Activated T-helper 1 cell treated with anti-CD3 and anti-CD28 coated beads, Interleukin-12 subunit alpha, Interleukin-12 subunit beta, Interleukin-2, Interleukin-4 antibody, amounts not matched to agents 30 ng/mL and 10 ng/mL and 1 ng/mL, durations not matched to agents 14 hours and 24 hours and 36 hours (primary cell): Measurements from ENCODE around the gene LCN12. TPM values are rescaled to one million over a fixed set of nuclear protein-coding genes. Genes with fewer than 3 reads are reported as not detected.

Experiments
- DNase-seq: peaks from one replicate; pipeline ENCODE4 v3.0.0; 2021; ENCODE audit warnings: low spot score
- H3K27ac Mint-ChIP-seq: one replicate; pipeline ENCODE4 v1.8.0; 2021; ENCODE audit warnings: mild to moderate bottlenecking, mixed read lengths
- H3K27me3 Mint-ChIP-seq: one replicate; pipeline ENCODE4 v1.8.0; 2022; ENCODE audit warnings: mild to moderate bottlenecking, moderate library complexity, mixed read lengths; ENCODE audit not compliant: insufficient read depth
- H3K36me3 Mint-ChIP-seq: one replicate; pipeline ENCODE4 v1.8.0; 2021; ENCODE audit warnings: low read depth, mixed read lengths
- H3K4me1 Mint-ChIP-seq: one replicate; pipeline ENCODE4 v1.8.0; 2021; ENCODE audit warnings: low read depth, mixed read lengths
- H3K4me3 Mint-ChIP-seq: one replicate; pipeline ENCODE4 v1.8.0; 2021; ENCODE audit warnings: mild to moderate bottlenecking, moderate library complexity, mixed read lengths
- H3K9me3 Mint-ChIP-seq: one replicate; pipeline ENCODE4 v1.8.0; 2021; ENCODE audit warnings: mixed read lengths
- intact Hi-C: fragments of 100-400 bp; cut with micrococcal nuclease; formaldehyde crosslinking; loops from one replicate; pipeline ENCODE4 v1.15.1; 2024
- total RNA-seq: library from RNA; stranded (reverse); gene quantifications from 2 replicates; pipeline ENCODE4 v1.2.3, GENCODE V29; 2022

The LCN12 gene
- total RNA-seq, 1 donor from 2014 or later, result 1.9 TPM

DNA sequence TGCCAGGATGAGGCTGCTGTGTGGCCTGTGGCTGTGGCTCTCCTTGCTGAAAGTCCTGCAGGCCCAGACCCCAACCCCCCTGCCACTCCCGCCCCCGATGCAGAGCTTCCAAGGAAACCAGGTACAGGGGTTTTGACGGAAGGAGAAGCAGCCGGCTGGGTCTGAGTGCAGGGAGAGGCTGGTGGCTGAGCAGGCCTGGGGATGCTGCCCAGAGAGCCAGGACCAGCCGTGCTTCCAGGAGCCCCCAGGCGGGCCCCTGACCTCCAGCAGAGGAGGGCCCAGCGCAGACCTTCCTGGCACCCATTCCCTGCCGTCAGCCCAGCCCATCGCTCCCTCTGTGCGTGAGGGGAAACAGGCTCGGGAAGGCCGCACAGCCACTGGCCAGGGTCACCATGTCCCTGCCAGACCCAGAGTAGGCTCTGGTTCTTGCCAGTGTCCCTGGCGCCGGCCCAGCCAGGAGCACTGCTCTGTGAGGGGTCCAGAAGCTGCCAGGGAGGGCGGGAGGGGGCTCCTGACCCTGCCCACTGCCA is 313 bp downstream of the LCN12 start:
- H3K4me1 Mint-ChIP-seq, result no peaks in the 10 kb centered on the region
- intact Hi-C loops, result no loop called here
- no peaks in the 10 kb centered on the region for H3K36me3 Mint-ChIP-seq
- peaks cover 9% of the 10 kb centered on the region for H3K9me3 Mint-ChIP-seq
- no peak overlapping the region for H3K4me3 Mint-ChIP-seq
- H3K27me3 Mint-ChIP-seq, result no peaks in the 10 kb centered on the region
- DNase-seq, result no peak
- no peak overlapping the region for H3K27ac Mint-ChIP-seq

DNA sequence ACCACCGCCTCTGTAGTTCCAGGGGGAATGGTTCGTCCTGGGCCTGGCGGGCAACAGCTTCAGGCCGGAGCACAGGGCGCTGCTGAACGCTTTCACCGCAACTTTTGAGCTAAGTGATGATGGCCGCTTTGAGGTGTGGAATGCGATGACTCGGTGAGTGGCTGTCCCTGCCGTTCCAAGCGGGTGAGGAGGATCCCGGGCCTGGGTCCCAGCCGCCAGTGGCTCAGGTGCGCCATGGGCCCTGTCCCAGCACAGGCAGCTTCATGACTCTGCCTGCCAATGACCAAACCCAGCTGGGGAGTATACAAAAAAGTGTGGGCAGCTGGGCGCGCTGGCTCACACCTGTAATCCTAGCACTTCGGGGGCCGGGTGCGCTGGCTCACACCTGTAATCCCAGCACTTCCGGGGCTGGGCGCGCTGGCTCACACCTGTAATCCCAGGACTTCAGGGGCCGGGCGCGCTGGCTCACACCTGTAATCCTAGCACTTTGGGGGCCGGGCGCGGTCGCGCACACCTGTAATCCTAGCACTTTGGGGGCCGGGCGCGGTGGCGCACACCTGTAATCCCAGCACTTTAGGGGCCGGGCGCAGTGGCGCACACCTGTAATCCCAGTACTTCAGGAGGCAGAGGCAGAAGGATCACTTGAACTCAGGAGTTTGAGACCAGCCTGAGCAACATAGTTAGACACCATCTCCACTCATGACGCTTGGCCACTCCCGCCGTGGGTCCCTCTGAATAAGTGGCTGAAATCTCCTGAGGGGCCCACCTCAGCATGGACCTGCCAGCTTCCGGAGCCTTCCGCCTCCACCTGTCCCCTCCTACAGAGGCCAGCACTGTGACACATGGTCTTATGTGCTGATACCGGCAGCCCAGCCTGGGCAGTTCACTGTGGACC is 1.1 kb downstream of the LCN12 start:
- Mint-ChIP-seq H3K27me3 (no peaks in the 10 kb centered on the region), H3K4me3 (no peak overlapping the region), H3K27ac (no peak overlapping the region), H3K4me1 (no peaks in the 10 kb centered on the region), H3K36me3 (no peaks in the 10 kb centered on the region), H3K9me3 (peaks cover 9% of the 10 kb centered on the region)
- DNase-seq, result no peak
- intact Hi-C loops, result no loop called here

DNA sequence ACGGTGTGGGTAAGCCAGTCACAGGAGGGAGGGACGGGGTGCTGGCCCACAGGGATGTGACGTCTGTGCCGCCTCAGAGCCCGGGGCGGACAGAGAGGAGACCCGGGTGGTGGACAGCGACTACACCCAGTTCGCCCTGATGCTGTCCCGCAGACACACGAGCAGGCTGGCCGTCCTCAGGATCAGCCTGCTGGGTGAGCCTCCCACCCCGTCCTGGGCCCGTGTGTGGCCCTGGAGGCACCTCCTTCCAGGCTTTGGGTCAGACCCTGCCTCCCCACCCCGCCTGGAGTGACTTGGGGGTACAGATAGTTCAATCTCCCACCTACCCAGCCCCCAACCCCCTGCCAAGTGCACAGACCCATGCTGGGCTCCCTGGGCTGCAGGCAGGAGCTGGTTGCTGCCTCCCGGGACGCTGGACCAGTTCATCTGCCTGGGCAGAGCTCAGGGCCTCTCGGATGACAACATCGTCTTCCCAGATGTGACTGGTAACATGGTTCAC is 1.7 kb downstream of the LCN12 start:
- H3K36me3 Mint-ChIP-seq, result no peaks in the 10 kb centered on the region
- no peaks in the 10 kb centered on the region for H3K4me1 Mint-ChIP-seq
- H3K27me3 Mint-ChIP-seq, result no peaks in the 10 kb centered on the region
- H3K9me3 Mint-ChIP-seq, result peaks cover 9% of the 10 kb centered on the region
- intact Hi-C loops, result no loop called here
- H3K27ac Mint-ChIP-seq, result no peak overlapping the region
- no peak overlapping the region for H3K4me3 Mint-ChIP-seq
- DNase-seq, result no peak

DNA sequence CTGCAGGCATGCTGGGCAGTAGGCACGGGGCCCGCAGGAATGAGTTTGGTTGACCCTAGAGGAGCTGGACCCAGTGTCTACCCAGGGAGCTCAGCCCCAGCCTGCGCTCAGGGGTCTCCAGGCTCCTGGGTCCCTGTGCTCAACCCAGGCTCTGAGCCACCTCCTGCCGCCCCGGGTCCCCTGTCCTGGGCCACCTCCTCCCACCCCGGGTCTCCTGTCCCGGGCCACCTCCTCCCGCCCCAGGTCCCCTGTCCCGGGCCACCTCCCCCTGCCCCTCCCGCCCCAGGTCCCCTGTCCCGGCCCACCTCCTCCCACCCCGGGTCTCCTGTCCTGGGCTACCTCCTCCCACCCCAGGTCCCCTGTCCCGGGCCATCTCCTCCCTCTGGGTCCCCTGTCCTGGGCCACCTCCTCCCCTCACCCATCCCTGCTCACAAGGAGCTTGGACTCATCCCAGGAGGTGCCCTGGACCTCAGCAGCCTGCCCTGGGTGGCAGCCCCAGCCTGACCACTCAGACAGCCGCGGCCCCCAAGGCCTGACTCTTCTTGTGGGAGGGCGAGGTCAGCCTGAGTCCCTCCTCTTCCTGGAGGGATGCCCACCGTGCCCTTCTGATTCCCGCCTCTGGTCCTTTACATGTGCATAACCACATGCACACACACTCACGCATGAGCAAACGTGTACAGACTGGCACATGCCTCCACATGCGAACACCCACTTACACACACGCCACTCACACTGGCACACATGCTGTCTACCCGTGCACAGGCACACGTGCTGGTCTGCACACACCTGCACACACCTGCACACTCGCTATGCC is 2.4 kb downstream of the LCN12 start:
- no peak overlapping the region for H3K4me3 Mint-ChIP-seq
- no peak overlapping the region for H3K27ac Mint-ChIP-seq
- intact Hi-C loops, result no loop called here

DNA sequence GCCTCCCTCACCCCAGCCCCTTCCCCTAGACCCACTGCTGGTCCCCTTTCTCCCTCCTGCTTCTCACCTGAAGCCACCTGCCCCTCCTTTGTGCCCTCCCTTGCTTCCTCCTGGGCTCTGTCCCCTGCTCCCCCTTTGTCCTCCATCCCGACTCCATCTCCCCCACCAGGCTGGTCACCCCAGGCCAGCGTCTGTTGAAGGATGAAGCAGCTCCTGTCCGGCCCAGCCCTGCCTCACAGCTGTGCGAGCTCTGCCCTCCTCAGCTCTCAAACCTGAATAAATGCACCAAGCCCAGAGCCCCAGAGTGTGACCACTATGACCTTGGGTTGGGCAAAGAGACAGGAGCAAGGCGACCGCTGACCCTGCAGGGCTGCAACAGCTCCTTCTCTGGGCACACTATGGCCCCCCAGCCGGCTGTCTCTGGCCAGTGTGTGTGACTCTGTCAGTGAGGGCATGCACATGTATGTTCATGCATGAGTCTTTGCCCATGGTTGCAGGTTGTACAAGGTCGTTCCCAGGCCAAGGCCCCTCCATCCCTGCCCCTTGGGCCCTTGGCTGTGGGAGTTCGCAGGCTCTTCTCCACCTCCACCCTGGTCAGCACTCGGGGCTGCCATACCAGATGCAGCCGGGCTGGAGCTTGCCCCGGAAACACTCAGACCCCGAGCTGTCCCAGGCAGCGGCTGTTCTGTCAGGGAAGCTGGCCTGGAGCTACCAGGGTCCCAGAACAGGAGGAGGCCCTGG is 3.3 kb downstream of the LCN12 start:
- DNase-seq, result no peak
- no peaks in the 10 kb centered on the region for H3K36me3 Mint-ChIP-seq
- H3K4me1 Mint-ChIP-seq, result no peaks in the 10 kb centered on the region
- H3K27ac Mint-ChIP-seq, result no peak overlapping the region
- H3K27me3 Mint-ChIP-seq, result no peaks in the 10 kb centered on the region
- intact Hi-C loops, result no loop called here
- peaks cover 9% of the 10 kb centered on the region for H3K9me3 Mint-ChIP-seq
- no peak overlapping the region for H3K4me3 Mint-ChIP-seq

More for the DNA sequence above, 2.4 kb downstream of the LCN12 start:
- no peak for DNase-seq
- Mint-ChIP-seq H3K4me1 (no peaks in the 10 kb centered on the region), H3K36me3 (no peaks in the 10 kb centered on the region), H3K9me3 (peaks cover 9% of the 10 kb centered on the region), H3K27me3 (no peaks in the 10 kb centered on the region)

DNA sequence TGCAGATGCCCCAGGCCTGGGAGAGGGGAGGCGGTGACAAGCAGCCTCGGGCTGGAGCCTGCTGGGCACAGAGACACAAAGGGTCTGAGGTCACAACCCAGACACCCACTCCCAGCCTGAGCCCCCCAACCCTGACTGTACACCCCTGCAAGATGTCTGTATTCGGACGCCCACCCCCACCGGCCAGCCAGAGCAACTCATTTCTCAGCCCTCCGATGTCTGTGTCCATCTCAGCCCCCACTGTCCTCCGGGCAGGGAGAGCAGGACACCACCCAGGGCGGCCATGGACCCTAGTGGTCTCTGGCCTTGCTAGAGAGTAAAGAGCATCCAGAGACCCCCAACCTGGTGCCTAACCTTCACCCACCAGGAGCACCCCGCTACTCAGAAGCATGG is 3.9 kb downstream of the LCN12 start:
- no peaks in the 10 kb centered on the region for H3K27me3 Mint-ChIP-seq
- H3K4me3 Mint-ChIP-seq, result no peak overlapping the region
- intact Hi-C loops, result no loop called here
- H3K27ac Mint-ChIP-seq, result no peak overlapping the region
- no peak for DNase-seq
- H3K36me3 Mint-ChIP-seq, result no peaks in the 10 kb centered on the region
- no peaks in the 10 kb centered on the region for H3K4me1 Mint-ChIP-seq
- H3K9me3 Mint-ChIP-seq, result peaks cover 9% of the 10 kb centered on the region

DNA sequence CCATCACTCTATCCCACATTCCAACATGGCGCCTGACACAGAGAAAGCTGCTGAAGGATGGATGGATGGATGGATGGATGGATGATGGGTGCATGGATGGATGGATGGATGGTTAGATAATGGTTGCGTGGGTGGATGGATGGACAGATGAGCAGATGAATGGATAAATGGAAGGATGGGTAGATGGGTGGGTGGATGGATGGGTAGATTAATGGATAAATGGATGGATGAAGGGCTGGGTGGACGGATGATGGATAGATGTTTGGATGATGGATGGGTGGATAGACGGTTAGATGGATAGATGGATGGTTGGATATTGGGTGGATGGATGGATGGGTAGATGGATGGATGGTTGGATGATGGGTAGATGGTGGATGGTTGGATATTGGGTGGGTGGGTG is 4.5 kb downstream of the LCN12 start:
- Mint-ChIP-seq H3K27me3 (no peaks in the 10 kb centered on the region), H3K27ac (peak overlapping the region; percentile 56)

DNA sequence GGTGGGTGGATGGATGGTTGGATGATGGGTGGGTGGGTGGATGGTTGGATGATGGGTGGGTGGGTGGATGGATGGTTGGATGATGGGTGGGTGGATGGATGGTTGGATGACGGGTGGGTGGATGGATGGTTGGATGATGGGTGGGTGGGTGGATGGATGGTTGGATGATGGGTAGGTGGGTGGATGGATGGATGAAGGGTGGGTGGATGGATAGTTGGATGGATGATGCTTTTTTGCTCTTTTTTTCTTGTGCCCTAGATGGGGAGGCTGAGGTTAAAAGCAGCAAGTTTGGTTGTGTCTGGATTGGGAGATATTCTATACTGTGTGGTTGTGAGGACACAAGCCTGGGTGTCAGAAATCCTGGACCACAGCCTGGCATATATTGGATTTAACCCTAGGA is 5.4 kb downstream of the LCN12 start:
- Mint-ChIP-seq H3K36me3 (no peaks in the 10 kb centered on the region), H3K27me3 (no peaks in the 10 kb centered on the region), H3K9me3 (peaks cover 9% of the 10 kb centered on the region), H3K4me3 (no peak overlapping the region), H3K27ac (no peak overlapping the region), H3K4me1 (no peaks in the 10 kb centered on the region)
- intact Hi-C loops, result no loop called here
- DNase-seq, result no peak

More for the DNA sequence above, 4.5 kb downstream of the LCN12 start:
- no peak overlapping the region for H3K4me3 Mint-ChIP-seq
- intact Hi-C loops, result no loop called here
- H3K4me1 Mint-ChIP-seq, result no peaks in the 10 kb centered on the region
- peaks cover 9% of the 10 kb centered on the region for H3K9me3 Mint-ChIP-seq
- H3K36me3 Mint-ChIP-seq, result no peaks in the 10 kb centered on the region
- DNase-seq, result no peak

DNA sequence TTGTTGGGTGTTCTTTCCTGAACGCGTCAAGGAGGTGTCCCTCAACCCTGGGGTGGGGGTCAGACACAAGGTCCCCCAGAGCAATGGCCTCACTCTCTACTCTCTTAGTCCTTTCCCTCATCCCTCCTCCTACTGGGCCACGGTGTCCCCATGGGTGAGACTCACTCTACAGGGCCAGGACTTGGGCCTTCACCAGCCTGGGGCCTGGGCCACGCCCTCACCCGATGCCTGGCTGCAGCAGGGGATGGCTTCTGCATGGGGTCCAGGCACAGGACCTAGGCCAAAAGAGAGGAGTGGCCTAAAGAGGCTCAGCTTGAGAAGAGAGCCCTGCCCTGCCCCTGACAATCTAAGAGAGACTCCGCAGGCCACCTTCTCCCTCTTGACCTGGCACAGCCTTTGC is 5.8 kb downstream of the LCN12 start:
- Mint-ChIP-seq H3K9me3 (peaks cover 9% of the 10 kb centered on the region), H3K4me1 (no peaks in the 10 kb centered on the region), H3K4me3 (no peak overlapping the region), H3K27me3 (no peaks in the 10 kb centered on the region), H3K27ac (no peak overlapping the region), H3K36me3 (no peaks in the 10 kb centered on the region)
- no peak for DNase-seq
- intact Hi-C loops, result no loop called here

DNA sequence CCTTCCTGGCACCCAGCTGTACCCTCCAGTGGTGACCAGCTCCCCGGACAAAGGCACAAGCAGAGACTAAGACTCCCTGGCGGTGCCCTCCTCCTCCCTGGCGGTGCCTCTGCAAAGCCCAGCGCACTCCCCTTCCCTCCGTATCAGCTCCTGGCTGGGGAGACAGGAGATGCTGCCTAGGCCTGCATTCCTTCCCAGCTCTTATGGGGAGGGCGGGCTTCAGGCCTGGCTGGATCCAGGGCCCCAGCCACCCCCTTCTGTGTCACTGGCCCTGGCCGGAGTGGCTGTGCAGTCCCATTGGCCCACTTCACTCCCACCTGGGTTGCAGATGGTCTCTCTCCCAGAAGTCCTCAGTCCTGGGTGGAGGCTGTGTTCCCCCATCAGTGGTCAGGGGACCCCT is 6.4 kb downstream of the LCN12 start:
- no peak overlapping the region for H3K27ac Mint-ChIP-seq
- H3K4me3 Mint-ChIP-seq, result no peak overlapping the region
- peaks cover 9% of the 10 kb centered on the region for H3K9me3 Mint-ChIP-seq
- no peaks in the 10 kb centered on the region for H3K4me1 Mint-ChIP-seq
- intact Hi-C loops, result no loop called here
- DNase-seq, result no peak
- no peaks in the 10 kb centered on the region for H3K36me3 Mint-ChIP-seq
- H3K27me3 Mint-ChIP-seq, result no peaks in the 10 kb centered on the region

DNA sequence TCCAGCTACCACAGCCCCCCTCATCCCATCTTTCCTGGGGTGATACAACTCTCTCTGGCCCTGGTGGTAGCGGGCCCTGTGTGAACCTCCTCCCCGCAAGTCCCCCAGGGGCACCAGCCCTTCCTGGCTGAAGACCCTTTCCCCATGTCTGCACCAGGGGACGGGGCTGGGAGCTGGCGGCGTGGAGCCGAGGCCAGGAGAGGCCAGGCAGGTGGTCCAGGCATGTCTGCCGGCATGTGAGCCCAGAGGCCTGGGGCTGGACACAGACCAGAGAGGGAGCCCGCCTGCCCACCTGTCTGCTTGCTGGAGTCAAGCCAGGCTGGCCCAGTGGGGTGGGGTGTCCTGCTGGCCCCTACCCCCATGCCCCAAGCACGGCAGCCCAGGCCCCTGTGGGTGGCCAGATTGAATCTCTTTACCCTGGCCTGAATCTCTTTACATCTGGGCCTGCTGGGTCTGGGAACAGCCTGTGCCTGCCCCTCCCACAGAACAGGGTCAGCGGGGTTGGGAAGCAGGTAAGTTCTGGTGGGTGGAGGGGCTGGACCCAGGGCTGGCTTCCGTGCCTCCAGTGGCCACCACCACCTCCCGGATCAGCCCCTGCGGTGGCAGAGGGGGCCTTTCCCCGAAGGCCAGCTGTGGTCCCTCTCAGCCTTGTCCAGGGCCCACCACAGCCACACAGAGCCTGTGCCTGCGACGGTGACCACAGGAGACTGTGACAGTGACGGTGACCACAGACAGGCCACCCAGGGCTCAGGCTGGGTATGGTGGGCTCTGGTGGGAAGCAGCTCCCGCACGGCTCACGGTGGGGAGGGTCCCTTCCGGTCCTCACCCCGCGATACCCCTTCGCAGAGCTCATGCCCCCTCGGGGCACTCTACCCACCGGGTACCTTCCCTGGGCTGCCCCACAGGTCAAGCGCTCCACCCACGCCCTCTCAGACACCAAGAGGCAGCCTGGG is 7.1 kb downstream of the LCN12 start:
- H3K9me3 Mint-ChIP-seq, result peaks cover 9% of the 10 kb centered on the region
- no peak for DNase-seq
- no peak overlapping the region for H3K4me3 Mint-ChIP-seq
- no peak overlapping the region for H3K27ac Mint-ChIP-seq
- no peaks in the 10 kb centered on the region for H3K27me3 Mint-ChIP-seq
- intact Hi-C loops, result no loop called here
- no peaks in the 10 kb centered on the region for H3K4me1 Mint-ChIP-seq
- no peaks in the 10 kb centered on the region for H3K36me3 Mint-ChIP-seq
